ENCODE measurements around the gene CARD11.

DNA sequence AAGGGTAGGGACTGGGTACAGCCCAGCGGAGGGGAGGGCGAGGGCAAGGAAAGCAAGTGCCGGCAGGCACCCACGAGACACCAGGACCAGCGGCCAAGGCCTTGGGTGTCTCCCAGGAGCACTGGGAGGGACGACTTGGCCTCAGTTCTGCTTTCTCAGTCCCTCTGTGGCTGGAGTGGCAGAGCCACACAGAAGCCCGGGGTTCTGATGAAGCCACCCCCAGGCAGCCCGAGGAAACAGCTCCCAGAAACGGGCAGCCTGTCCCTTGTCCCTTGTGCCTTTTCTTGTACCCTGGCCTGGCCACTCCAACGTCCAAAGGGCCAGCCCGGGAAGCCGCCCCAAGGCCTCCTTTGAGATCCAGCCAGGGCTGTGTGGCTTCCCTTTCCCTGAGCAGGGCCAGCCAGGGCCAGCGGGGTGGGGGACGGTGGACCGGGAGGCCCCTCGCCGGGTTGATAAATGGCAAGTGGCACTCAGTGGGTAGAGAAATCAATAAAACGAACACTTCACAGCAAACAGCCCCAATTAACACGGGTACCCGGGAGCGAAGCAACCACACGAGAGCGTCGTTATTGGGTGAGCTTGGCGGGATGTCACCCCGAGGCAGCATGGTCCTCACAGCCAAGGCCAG, 129.8 kb downstream of the CARD11 start:
- TF ChIP-seq, protein P1, sequence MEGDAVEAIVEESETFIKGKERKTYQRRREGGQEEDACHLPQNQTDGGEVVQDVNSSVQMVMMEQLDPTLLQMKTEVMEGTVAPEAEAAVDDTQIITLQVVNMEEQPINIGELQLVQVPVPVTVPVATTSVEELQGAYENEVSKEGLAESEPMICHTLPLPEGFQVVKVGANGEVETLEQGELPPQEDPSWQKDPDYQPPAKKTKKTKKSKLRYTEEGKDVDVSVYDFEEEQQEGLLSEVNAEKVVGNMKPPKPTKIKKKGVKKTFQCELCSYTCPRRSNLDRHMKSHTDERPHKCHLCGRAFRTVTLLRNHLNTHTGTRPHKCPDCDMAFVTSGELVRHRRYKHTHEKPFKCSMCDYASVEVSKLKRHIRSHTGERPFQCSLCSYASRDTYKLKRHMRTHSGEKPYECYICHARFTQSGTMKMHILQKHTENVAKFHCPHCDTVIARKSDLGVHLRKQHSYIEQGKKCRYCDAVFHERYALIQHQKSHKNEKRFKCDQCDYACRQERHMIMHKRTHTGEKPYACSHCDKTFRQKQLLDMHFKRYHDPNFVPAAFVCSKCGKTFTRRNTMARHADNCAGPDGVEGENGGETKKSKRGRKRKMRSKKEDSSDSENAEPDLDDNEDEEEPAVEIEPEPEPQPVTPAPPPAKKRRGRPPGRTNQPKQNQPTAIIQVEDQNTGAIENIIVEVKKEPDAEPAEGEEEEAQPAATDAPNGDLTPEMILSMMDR (IDR thresholded peaks at IDR 0.05) = no peak
- TF ChIP-seq POLR2A (IDR thresholded peaks at IDR 0.05) = no peak
